ENCODE results near the gene PTPRZ1. TPM values are rescaled to one million over a fixed set of nuclear protein-coding genes. Genes with fewer than 3 reads are reported as not detected.

The PTPRZ1 gene
- 0.39 TPM in 1 of 2 replicates, not detected in the other for total RNA-seq (2022)
- percentile 8 among the genes with signal in this experiment for Bru-seq, nascent RNA
- percentile 5 among the genes with signal in this experiment for BruChase-seq, experiment 1, labeled RNA remaining after a 2-hour chase
- percentile 5 among the genes with signal in this experiment for BruChase-seq, experiment 2, labeled RNA remaining after a 6-hour chase
- long read RNA-seq: 0 reads

DNA sequence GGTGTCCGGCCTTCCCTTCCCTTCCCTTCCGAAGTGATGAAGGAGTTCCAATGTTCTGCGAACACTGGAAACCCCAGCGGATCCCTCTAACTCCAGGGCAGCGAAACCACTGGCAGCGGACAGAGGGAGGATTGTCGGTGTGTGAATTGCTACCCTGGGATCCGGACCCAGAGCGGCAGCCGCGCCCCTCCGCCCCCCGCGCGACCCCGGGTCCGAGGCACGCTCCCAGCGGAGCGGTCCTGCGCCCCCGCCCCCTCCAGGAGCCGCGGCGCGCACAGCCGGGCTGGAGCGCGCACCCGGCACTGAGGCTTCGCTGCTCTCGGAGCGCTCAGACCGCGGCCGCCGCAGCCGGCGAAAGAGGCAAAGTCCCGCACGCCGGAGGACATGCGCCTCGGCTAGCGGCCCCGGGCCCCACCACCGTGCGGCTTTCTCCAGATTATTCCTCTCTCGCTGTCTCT, at the start of gene PTPRZ1:
Gene PTPRZ1, plus strand, starts transcription at position 331 of the 458 bp plus-strand sequence. CDS start 339 bp downstream, outside the sequence.
- Histone ChIP-seq H3K27me3 (replicated peaks; ENCODE audit: control insufficient read depth, insufficient read depth, low read length) (no peaks in the 10 kb centered on the region; the same call in 1 of the 2 replicates), H3K36me3 (ENCODE audit: control insufficient read depth, insufficient read depth, low read length) (no peaks in the 10 kb centered on the region), H3K4me3 (ENCODE audit: low read depth, low read length) (peak within 1 kb of the TSS; percentile 32), H3K9me3 (no peaks in the 10 kb centered on the region), H3K4me1 (no peaks in the 10 kb centered on the region)
- H3K4me1 Mint-ChIP-seq (ENCODE audit: low read depth, unreplicated experiment): peaks cover 12% of the 10 kb centered on the region
- DNase-seq: peak in 1 of 2 experiments; percentile 43
- TF ChIP-seq, protein P1, sequence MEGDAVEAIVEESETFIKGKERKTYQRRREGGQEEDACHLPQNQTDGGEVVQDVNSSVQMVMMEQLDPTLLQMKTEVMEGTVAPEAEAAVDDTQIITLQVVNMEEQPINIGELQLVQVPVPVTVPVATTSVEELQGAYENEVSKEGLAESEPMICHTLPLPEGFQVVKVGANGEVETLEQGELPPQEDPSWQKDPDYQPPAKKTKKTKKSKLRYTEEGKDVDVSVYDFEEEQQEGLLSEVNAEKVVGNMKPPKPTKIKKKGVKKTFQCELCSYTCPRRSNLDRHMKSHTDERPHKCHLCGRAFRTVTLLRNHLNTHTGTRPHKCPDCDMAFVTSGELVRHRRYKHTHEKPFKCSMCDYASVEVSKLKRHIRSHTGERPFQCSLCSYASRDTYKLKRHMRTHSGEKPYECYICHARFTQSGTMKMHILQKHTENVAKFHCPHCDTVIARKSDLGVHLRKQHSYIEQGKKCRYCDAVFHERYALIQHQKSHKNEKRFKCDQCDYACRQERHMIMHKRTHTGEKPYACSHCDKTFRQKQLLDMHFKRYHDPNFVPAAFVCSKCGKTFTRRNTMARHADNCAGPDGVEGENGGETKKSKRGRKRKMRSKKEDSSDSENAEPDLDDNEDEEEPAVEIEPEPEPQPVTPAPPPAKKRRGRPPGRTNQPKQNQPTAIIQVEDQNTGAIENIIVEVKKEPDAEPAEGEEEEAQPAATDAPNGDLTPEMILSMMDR (IDR thresholded peaks at IDR 0.05; ENCODE audit: insufficient read depth in 1 of 2, low read depth in 1 of 2, low read length in 1 of 2, severe bottlenecking in 1 of 2, unreplicated experiment in 1 of 2): no peak
- peaks cover 29% of the 10 kb centered on the region for H3K27me3 Mint-ChIP-seq (ENCODE audit: insufficient read depth, unreplicated experiment)
- peak within 1 kb of the TSS; percentile 82 for H3K4me3 Mint-ChIP-seq (ENCODE audit: unreplicated experiment)
- POLR2A ChIA-PET: no interaction called here
- CTCF ChIA-PET: no interaction called here
- intact Hi-C loops (cut with micrococcal nuclease; ENCODE audit: unreplicated experiment): loop anchor here (5.0 kb wide), 1 partner anchor 124 kb away; no protein-coding TSS in a partner anchor
- no peaks in the 10 kb centered on the region for H3K9me3 Mint-ChIP-seq (ENCODE audit: unreplicated experiment)
- H3K36me3 Mint-ChIP-seq (ENCODE audit: insufficient read depth, unreplicated experiment): no peaks in the 10 kb centered on the region
- no TSS peak for BruUV-seq (replicated peaks)
- no peak within 1 kb of the TSS for H3K27ac Mint-ChIP-seq (ENCODE audit: unreplicated experiment)

DNA sequence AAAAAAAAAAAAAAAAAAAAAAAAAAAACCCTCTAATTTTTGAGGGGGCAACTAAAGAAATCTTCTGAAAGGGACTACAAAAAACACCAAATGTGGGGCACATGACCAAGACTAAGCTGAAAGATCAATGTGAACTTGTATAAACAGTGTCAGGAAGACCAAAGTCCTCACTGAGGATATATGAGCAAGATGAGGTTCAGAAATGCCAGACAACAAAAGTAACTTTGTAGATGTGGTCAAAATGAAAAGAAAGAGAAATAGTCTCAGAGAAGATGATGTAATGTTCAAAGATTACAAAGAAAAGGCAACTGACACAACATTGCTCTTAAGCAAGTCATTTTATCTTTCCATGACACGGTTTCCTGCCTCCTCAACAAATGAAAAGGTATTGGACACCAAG, 48.7 kb upstream of the PTPRZ1 start:
- BruUV-seq (replicated peaks): no TSS peak
- Mint-ChIP-seq H3K9me3 (ENCODE audit: unreplicated experiment) (no peaks in the 10 kb centered on the region), H3K27ac (ENCODE audit: unreplicated experiment) (no peak overlapping the region)

DNA sequence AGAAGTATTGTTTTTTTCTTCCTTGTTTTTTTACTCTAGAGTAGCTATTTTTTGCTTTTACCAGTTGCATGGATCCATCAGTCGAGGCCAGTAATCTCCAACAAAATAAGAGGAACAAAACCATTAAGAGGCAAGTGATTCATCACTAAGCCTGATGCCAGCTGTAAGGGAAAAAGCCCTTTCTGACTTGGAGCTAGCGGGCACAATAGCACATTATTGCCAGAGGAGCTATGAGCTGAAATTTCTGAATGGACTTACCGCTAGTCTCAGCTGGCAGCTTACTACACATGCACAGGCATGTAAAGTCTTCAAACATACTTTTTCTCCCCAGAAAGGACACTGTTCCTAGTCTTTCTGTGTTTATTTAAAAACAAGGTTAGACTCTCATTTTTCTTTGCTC, 41.6 kb upstream of the PTPRZ1 start:
- H3K4me3 Mint-ChIP-seq (ENCODE audit: unreplicated experiment): no peak overlapping the region
- Histone ChIP-seq H3K9me3 (no peaks in the 10 kb centered on the region), H3K36me3 (ENCODE audit: control insufficient read depth, insufficient read depth, low read length) (no peaks in the 10 kb centered on the region), H3K4me3 (ENCODE audit: low read depth, low read length) (no peak overlapping the region), H3K27me3 (replicated peaks; ENCODE audit: control insufficient read depth, insufficient read depth, low read length) (no peaks in the 10 kb centered on the region), H3K4me1 (no peaks in the 10 kb centered on the region)
- H3K36me3 Mint-ChIP-seq (ENCODE audit: insufficient read depth, unreplicated experiment): no peaks in the 10 kb centered on the region
- no peak for DNase-seq
- intact Hi-C loops (cut with micrococcal nuclease; ENCODE audit: unreplicated experiment): no loop called here
- H3K4me1 Mint-ChIP-seq (ENCODE audit: low read depth, unreplicated experiment): no peaks in the 10 kb centered on the region
- H3K9me3 Mint-ChIP-seq (ENCODE audit: unreplicated experiment): no peaks in the 10 kb centered on the region
- no peak overlapping the region for H3K27ac Mint-ChIP-seq (ENCODE audit: unreplicated experiment)
- H3K27me3 Mint-ChIP-seq (ENCODE audit: insufficient read depth, unreplicated experiment): peaks cover 9% of the 10 kb centered on the region
- ChIA-PET POLR2A (no interaction called here), CTCF (no interaction called here)
- TF ChIP-seq, protein P1 (IDR thresholded peaks at IDR 0.05; ENCODE audit: insufficient read depth in 1 of 2, low read depth in 1 of 2, low read length in 1 of 2, severe bottlenecking in 1 of 2, unreplicated experiment in 1 of 2): no peak
- no TSS peak for BruUV-seq (replicated peaks)

More for the DNA sequence above, 48.7 kb upstream of the PTPRZ1 start:
- ChIA-PET POLR2A (no interaction called here), CTCF (no interaction called here)
- TF ChIP-seq, protein P1 (IDR thresholded peaks at IDR 0.05; ENCODE audit: insufficient read depth in 1 of 2, low read depth in 1 of 2, low read length in 1 of 2, severe bottlenecking in 1 of 2, unreplicated experiment in 1 of 2): no peak
- Histone ChIP-seq H3K27me3 (replicated peaks; ENCODE audit: control insufficient read depth, insufficient read depth, low read length) (no peaks in the 10 kb centered on the region), H3K4me1 (no peaks in the 10 kb centered on the region), H3K36me3 (ENCODE audit: control insufficient read depth, insufficient read depth, low read length) (no peaks in the 10 kb centered on the region), H3K4me3 (ENCODE audit: low read depth, low read length) (no peak overlapping the region), H3K9me3 (no peaks in the 10 kb centered on the region)
- DNase-seq: no peak
- intact Hi-C loops (cut with micrococcal nuclease; ENCODE audit: unreplicated experiment): no loop called here
- Mint-ChIP-seq H3K4me3 (ENCODE audit: unreplicated experiment) (no peak overlapping the region), H3K36me3 (ENCODE audit: insufficient read depth, unreplicated experiment) (no peaks in the 10 kb centered on the region), H3K27me3 (ENCODE audit: insufficient read depth, unreplicated experiment) (peaks cover 5% of the 10 kb centered on the region), H3K4me1 (ENCODE audit: low read depth, unreplicated experiment) (no peaks in the 10 kb centered on the region)
